ENCODE data around the gene CCDC57. TPM values are rescaled to one million over a fixed set of nuclear protein-coding genes. Genes with fewer than 3 reads are reported as not detected.

Gene CCDC57
- total and polyA plus RNA-seq, 9 of the 15 experiments (the other 6 are each of a cell fraction or from before 2014, with no cell fraction given) = 0.83 to 36.2 (median 13.6) TPM

DNA sequence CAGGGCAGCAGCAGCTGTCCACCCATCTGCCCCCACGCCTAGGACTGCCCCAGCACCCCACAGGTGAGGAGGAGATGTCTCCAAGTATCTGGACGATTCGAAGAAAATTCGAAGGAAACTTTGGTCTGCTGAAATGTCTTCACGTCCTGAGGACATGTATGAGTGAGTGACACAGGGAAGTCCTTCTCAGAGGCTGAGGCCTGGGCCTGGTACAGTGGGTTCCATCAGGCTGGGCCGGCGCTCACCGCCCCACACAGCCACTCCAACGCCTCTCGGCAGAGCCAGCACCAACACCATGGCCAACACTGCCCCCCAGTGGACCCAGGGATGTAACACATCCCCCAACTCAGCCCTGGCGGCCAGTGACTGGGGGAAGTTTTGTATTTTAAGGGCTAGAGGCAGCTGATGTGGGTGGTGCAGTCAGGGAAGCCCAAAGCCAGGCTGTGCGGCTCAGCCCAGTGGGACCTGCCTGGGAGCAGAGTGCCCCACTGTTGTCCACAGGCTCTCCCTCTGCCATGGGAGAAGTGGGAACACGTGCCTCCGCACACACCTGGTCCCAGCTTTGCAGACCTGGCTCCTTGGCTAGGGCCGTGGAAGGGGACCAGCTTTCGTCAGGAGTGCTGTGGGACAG lies 58.8 kb downstream of the CCDC57 start:
- no peak overlapping the region; the same call in 1 of the 2 replicates for H2AFZ ChIP-seq (ENCODE audit: low read depth, low read length)
- no peaks in the 10 kb centered on the region for H3K9me1 ChIP-seq (ENCODE audit: control insufficient read depth, insufficient read depth, low read length)
- no peaks in the 10 kb centered on the region for H4K20me1 ChIP-seq (replicated peaks; ENCODE audit: control insufficient read depth, insufficient read depth, low read length)
- whole genome bisulfite sequencing (ENCODE audit: insufficient coverage, low coverage, missing lambda C conversion rate) = 44% methylated on average over 16 of the region's 16 CpGs
- H3K4me3 ChIP-seq = no peak overlapping the region
- no peaks in the 10 kb centered on the region for H3K27me3 ChIP-seq (ENCODE audit: control insufficient read depth in 2 of 2, insufficient read depth in 2 of 2, low read length in 2 of 2)
- 0 out of 2 replicates have a peak, but pooled peaks cover 3% of the 10 kb centered on the region for H3K9me3 ChIP-seq (replicated peaks; ENCODE audit: control insufficient read depth, insufficient read depth, low read depth, low read length)
- intact Hi-C loops (cut with micrococcal nuclease) (loop anchor here (1.0 to 10.0 kb wide), 2 partner anchors 124 to 199 kb away; no protein-coding TSS in a partner anchor), in situ Hi-C loops (cut with MboI) (no loop called here)
- DNase-seq (ENCODE audit: extremely low read depth in 1 of 4, low spot score in 3 of 4) (peak; percentile 85 to 90 (median 88)), ATAC-seq (peak; percentile 99), FAIRE-seq (peak; percentile 98)
- CTCF ChIA-PET (ENCODE audit: low intra/inter-chr PET ratio) = interaction anchor here (0.6 to 2.2 kb wide), 3 partner anchors 123 to 195 kb away, joined by 3 to 27 read pairs (median 20); partner anchors contain the start of genes NOTUM and RAC3
- no peak overlapping the region for H3K4me2 ChIP-seq (ENCODE audit: insufficient read depth, low read length)
- H3K36me3 ChIP-seq (ENCODE audit: control insufficient read depth, insufficient read depth, low read length) = peaks cover under 1% of the 10 kb centered on the region; the same call in 1 of the 3 replicates
- H3K9ac ChIP-seq (ENCODE audit: insufficient read depth in 1 of 2, low read depth in 2 of 2, low read length in 2 of 2) = 0 out of 4 replicates have a peak overlapping the region, but pooled peaks of 1 of the 2 experiments have one; percentile 46
- no TSS peak for BruUV-seq (replicated peaks)
- POLR2A ChIA-PET = interaction anchor here (0.6 to 1.0 kb wide), 4 partner anchors 19 to 124 kb away, joined by 3 to 8 read pairs (median 3); no protein-coding TSS in a partner anchor
- no peak overlapping the region for H3K27ac ChIP-seq (ENCODE audit: extremely low read depth, low read depth, low read length)
- H3K4me1 ChIP-seq (replicated peaks in 1 of 2; ENCODE audit: control insufficient read depth in 2 of 2, insufficient read depth in 2 of 2, low read length in 2 of 2) = peaks cover 0 to 44% of the 10 kb centered on the region in 2 experiments; a peak in 3 of 5 replicates
- no peaks in the 10 kb centered on the region for H3K79me2 ChIP-seq (ENCODE audit: control insufficient read depth, insufficient read depth, low read length)
- TF ChIP-seq NFIC (IDR thresholded peaks at IDR 0.05) (no peak), RBM39 (optimal IDR thresholded peaks at IDR 0.05; ENCODE audit: low read depth, low read length) (no peak), TCF7 (IDR thresholded peaks at IDR 0.05; ENCODE audit: borderline replicate concordance) (no peak), FOXP1 (CRISPR knock-in tag; IDR thresholded peaks at IDR 0.05) (no peak), XRCC3 (IDR thresholded peaks at IDR 0.05) (no peak), ILK (tag; IDR thresholded peaks at IDR 0.05; ENCODE audit: borderline replicate concordance, low read depth) (no peak)
- TF ChIP-seq, protein P1, sequence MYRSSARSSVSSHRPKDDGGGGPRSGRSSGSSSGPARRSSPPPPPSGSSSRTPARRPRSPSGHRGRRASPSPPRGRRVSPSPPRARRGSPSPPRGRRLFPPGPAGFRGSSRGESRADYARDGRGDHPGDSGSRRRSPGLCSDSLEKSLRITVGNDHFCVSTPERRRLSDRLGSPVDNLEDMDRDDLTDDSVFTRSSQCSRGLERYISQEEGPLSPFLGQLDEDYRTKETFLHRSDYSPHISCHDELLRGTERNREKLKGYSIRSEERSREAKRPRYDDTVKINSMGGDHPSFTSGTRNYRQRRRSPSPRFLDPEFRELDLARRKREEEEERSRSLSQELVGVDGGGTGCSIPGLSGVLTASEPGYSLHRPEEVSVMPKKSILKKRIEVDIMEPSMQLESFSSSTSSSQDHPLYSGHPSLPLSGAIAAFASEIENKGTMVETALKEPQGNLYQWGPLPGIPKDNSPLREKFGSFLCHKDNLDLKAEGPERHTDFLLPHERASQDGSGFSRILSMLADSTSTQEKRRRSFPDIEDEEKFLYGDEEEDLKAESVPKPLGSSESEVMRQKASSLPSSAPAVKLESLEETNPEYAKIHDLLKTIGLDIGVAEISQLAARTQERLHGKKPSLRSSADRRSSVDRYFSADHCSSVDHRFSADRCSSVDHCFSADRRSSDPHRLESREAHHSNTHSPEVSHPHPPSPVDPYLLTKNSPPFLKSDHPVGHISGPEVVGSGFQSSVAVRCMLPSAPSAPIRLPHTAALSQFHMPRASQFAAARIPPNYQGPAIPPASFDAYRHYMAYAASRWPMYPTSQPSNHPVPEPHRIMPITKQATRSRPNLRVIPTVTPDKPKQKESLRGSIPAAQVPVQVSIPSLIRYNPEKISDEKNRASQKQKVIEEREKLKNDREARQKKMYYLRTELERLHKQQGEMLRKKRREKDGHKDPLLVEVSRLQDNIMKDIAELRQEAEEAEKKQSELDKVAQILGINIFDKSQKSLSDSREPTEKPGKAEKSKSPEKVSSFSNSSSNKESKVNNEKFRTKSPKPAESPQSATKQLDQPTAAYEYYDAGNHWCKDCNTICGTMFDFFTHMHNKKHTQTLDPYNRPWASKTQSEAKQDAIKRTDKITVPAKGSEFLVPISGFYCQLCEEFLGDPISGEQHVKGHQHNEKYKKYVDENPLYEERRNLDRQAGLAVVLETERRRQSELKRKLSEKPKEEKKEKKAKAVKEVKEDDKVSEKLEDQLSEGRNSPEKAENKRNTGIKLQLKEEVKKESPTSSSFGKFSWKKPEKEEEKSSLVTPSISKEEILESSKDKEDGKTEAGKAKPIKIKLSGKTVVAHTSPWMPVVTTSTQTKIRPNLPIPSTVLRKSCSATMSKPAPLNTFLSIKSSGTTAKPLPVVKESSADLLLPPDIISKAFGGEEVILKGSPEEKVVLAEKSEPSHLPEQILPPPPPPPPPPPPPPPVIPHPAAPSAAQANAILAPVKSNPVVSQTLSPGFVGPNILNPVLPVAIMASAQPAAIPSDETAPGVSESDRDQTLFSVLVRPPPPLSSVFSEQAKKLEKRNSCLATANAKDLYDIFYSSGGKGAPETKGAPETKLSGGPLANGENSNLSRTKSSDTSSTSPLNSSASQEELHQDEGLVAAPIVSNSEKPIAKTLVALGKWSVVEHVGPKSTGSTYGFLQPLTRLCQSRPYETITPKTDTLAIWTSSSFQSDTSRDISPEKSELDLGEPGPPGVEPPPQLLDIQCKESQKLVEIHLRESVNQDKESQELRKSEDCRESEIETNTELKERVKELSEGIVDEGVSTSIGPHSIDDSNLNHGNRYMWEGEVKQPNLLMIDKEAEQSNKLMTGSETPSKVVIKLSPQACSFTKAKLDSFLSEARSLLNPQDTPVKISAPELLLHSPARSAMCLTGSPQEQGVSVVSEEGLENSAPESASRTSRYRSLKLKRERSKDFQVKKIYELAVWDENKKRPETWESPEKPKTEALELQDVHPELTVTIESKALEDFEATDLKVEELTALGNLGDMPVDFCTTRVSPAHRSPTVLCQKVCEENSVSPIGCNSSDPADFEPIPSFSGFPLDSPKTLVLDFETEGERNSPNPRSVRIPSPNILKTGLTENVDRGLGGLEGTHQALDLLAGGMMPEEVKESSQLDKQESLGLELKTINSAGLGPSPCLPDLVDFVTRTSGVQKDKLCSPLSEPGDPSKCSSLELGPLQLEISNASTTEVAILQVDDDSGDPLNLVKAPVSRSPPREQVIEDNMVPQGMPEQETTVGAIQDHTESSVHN (IDR thresholded peaks at IDR 0.05; ENCODE audit: borderline replicate concordance in 1 of 2, low read depth in 1 of 2) = no peak
